Activated naive CD4-positive, alpha-beta T cell treated with anti-CD3 and anti-CD28 coated beads for 36 hours (primary cell): Measurements from ENCODE around the gene SFTPB. TPM values are rescaled to one million over a fixed set of nuclear protein-coding genes. Genes with fewer than 3 reads are reported as not detected.
"Not testable (repeated sequence)": the region's sequence is repeated elsewhere in the genome, so short reads cannot be mapped to it uniquely, and the experiment has no call there.

Experiments used
- CTCF ChIA-PET: fragments of 350-600 bp; sonication (Branson Sonifier 250); formaldehyde crosslinking; loops from one replicate; lab custom pipeline; 2021; ENCODE audit warnings: antibody characterized with exemption; lab: Charles Lee
- DNase-seq: peaks from one replicate; pipeline ENCODE4 v3.0.0-alpha.2; 2020
- H3K27ac Mint-ChIP-seq: one replicate; pipeline ENCODE4 v1.8.0; 2021; ENCODE audit warnings: mild to moderate bottlenecking, mixed read lengths
- H3K27me3 Mint-ChIP-seq: one replicate; pipeline ENCODE4 v1.8.0; 2021; ENCODE audit warnings: low read depth, mixed read lengths
- H3K36me3 Mint-ChIP-seq: one replicate; pipeline ENCODE4 v1.8.0; 2021; ENCODE audit warnings: low read depth, mixed read lengths
- H3K4me1 Mint-ChIP-seq: one replicate; pipeline ENCODE4 v1.8.0; 2021; ENCODE audit warnings: low read depth, mixed read lengths
- H3K4me3 Mint-ChIP-seq: one replicate; pipeline ENCODE4 v1.8.0; 2021; ENCODE audit warnings: mild to moderate bottlenecking, moderate library complexity, mixed read lengths
- H3K9me3 Mint-ChIP-seq: one replicate; pipeline ENCODE4 v1.8.0; 2021; ENCODE audit warnings: mixed read lengths
- intact Hi-C: fragments of 100-400 bp; cut with micrococcal nuclease; formaldehyde crosslinking; loops from one replicate; pipeline ENCODE4 v1.15.1; 2023
- total RNA-seq, 2 experiments: library from RNA; stranded (reverse); gene quantifications; one replicate each; pipeline ENCODE4 v1.2.3, GENCODE V29; 2021

The SFTPB gene
- total RNA-seq, 2 experiments from 2014 or later: not detected

GRCh38 chr2:85672456-85672855, 4.5 kb upstream of the SFTPB start:
- no peak for DNase-seq
- Mint-ChIP-seq H3K4me1 (no peaks in the 10 kb centered on the region), H3K4me3 (no peak overlapping the region), H3K27ac (no peak overlapping the region), H3K27me3 (no peaks in the 10 kb centered on the region), H3K9me3 (no peaks in the 10 kb centered on the region), H3K36me3 (no peaks in the 10 kb centered on the region)
- intact Hi-C loops: no loop called here
- CTCF ChIA-PET: no interaction called here

- DNase-seq, H3K36me3 Mint-ChIP-seq, H3K9me3 Mint-ChIP-seq, H3K4me3 Mint-ChIP-seq, H3K27me3 Mint-ChIP-seq, intact Hi-C loops, H3K27ac Mint-ChIP-seq, H3K4me1 Mint-ChIP-seq: not testable (repeated sequence)
- CTCF ChIA-PET: interaction anchor here (1.1 kb wide), 1 partner anchor 9 kb away, joined by 4 read pairs; no protein-coding TSS in a partner anchor
These were observed 2.4 kb upstream of the SFTPB start for GRCh38 chr2:85670416-85670815.

GRCh38 chr2:85669549-85669948, 1.6 kb upstream of the SFTPB start:
- CTCF ChIA-PET: no interaction called here
- Mint-ChIP-seq H3K27me3 (no peaks in the 10 kb centered on the region), H3K4me3 (no peak overlapping the region), H3K9me3 (no peaks in the 10 kb centered on the region), H3K27ac (no peak overlapping the region), H3K36me3 (no peaks in the 10 kb centered on the region), H3K4me1 (no peaks in the 10 kb centered on the region)
- no peak for DNase-seq
- intact Hi-C loops: no loop called here

- Mint-ChIP-seq H3K27me3 (no peaks in the 10 kb centered on the region), H3K36me3 (no peaks in the 10 kb centered on the region), H3K27ac (no peak overlapping the region), H3K4me3 (no peak overlapping the region), H3K4me1 (no peaks in the 10 kb centered on the region), H3K9me3 (no peaks in the 10 kb centered on the region)
- no peak for DNase-seq
- intact Hi-C loops: no loop called here
- CTCF ChIA-PET: no interaction called here
These were observed 801 bp upstream of the SFTPB start for GRCh38 chr2:85668857-85669142.

GRCh38 chr2:85667561-85668008, 414 bp downstream of the SFTPB start:
- no peaks in the 10 kb centered on the region for H3K36me3 Mint-ChIP-seq
- no peak for DNase-seq
- no peaks in the 10 kb centered on the region for H3K9me3 Mint-ChIP-seq
- intact Hi-C loops: no loop called here
- CTCF ChIA-PET: no interaction called here
- no peak overlapping the region for H3K4me3 Mint-ChIP-seq
- H3K27me3 Mint-ChIP-seq: no peaks in the 10 kb centered on the region
- H3K4me1 Mint-ChIP-seq: no peaks in the 10 kb centered on the region
- no peak overlapping the region for H3K27ac Mint-ChIP-seq

GRCh38 chr2:85666435-85667316, 1.3 kb downstream of the SFTPB start:
- H3K4me3 Mint-ChIP-seq: no peak overlapping the region
- H3K27me3 Mint-ChIP-seq: no peaks in the 10 kb centered on the region
- CTCF ChIA-PET: interaction anchor here (0.5 to 1.0 kb wide), 3 partner anchors 9 to 41 kb away, joined by 3 to 4 read pairs (median 3); no protein-coding TSS in a partner anchor
- no peaks in the 10 kb centered on the region for H3K4me1 Mint-ChIP-seq
- no peaks in the 10 kb centered on the region for H3K9me3 Mint-ChIP-seq
- no peak overlapping the region for H3K27ac Mint-ChIP-seq
- DNase-seq: no peak
- H3K36me3 Mint-ChIP-seq: no peaks in the 10 kb centered on the region
- intact Hi-C loops: no loop called here

- no peak overlapping the region for H3K27ac Mint-ChIP-seq
- CTCF ChIA-PET: interaction anchor here (1.0 kb wide), 1 partner anchor 42 kb away, joined by 3 read pairs; no protein-coding TSS in a partner anchor
- DNase-seq: no peak
- intact Hi-C loops: no loop called here
- no peaks in the 10 kb centered on the region for H3K4me1 Mint-ChIP-seq
- H3K9me3 Mint-ChIP-seq: no peaks in the 10 kb centered on the region
- H3K4me3 Mint-ChIP-seq: no peak overlapping the region
- no peaks in the 10 kb centered on the region for H3K36me3 Mint-ChIP-seq
- no peaks in the 10 kb centered on the region for H3K27me3 Mint-ChIP-seq
These were observed 2.0 kb downstream of the SFTPB start for GRCh38 chr2:85666016-85666415.

GRCh38 chr2:85665264-85665937, 2.6 kb downstream of the SFTPB start:
- no peak for DNase-seq
- intact Hi-C loops: no loop called here
- Mint-ChIP-seq H3K27me3 (no peaks in the 10 kb centered on the region), H3K4me3 (no peak overlapping the region), H3K4me1 (no peaks in the 10 kb centered on the region), H3K9me3 (no peaks in the 10 kb centered on the region), H3K36me3 (no peaks in the 10 kb centered on the region), H3K27ac (no peak overlapping the region)
- CTCF ChIA-PET: interaction anchor here (0.8 to 1.0 kb wide), 2 partner anchors 44 to 246 kb away, joined by 3 read pairs; no protein-coding TSS in a partner anchor

GRCh38 chr2:85663594-85664565, 4.1 kb downstream of the SFTPB start:
- no peaks in the 10 kb centered on the region for H3K4me1 Mint-ChIP-seq
- H3K4me3 Mint-ChIP-seq: no peak overlapping the region
- no peaks in the 10 kb centered on the region for H3K27me3 Mint-ChIP-seq
- H3K9me3 Mint-ChIP-seq: no peaks in the 10 kb centered on the region
- CTCF ChIA-PET: interaction anchor here (1.2 to 1.5 kb wide), 2 partner anchors 16 to 27 kb away, joined by 3 to 7 read pairs; no protein-coding TSS in a partner anchor
- no peak for DNase-seq
- peaks cover 3% of the 10 kb centered on the region for H3K36me3 Mint-ChIP-seq
- intact Hi-C loops: no loop called here
- H3K27ac Mint-ChIP-seq: no peak overlapping the region

- Mint-ChIP-seq H3K36me3 (peaks cover 6% of the 10 kb centered on the region), H3K4me1 (no peaks in the 10 kb centered on the region), H3K27ac (no peak overlapping the region), H3K4me3 (no peak overlapping the region), H3K9me3 (no peaks in the 10 kb centered on the region), H3K27me3 (no peaks in the 10 kb centered on the region)
- no peak for DNase-seq
- intact Hi-C loops: no loop called here
- CTCF ChIA-PET: interaction anchor here (1.2 to 1.5 kb wide), 2 partner anchors 17 to 26 kb away, joined by 3 to 7 read pairs; no protein-coding TSS in a partner anchor
These were observed 5.0 kb downstream of the SFTPB start for GRCh38 chr2:85662899-85663593.

- intact Hi-C loops: no loop called here
- Mint-ChIP-seq H3K4me3 (no peak overlapping the region), H3K4me1 (no peaks in the 10 kb centered on the region), H3K27me3 (no peaks in the 10 kb centered on the region), H3K36me3 (peaks cover 8% of the 10 kb centered on the region), H3K9me3 (no peaks in the 10 kb centered on the region), H3K27ac (no peak overlapping the region)
- no peak for DNase-seq
- CTCF ChIA-PET: interaction anchor here (1.1 kb wide), 1 partner anchor 24 kb away, joined by 5 read pairs; no protein-coding TSS in a partner anchor
These were observed 6.7 kb downstream of the SFTPB start for GRCh38 chr2:85661139-85661858.
